K562 (cell line): ENCODE data around the gene DDX41. TPM values are rescaled to one million over a fixed set of nuclear protein-coding genes. Genes with fewer than 3 reads are reported as not detected.

Experiments used
- ATAC-seq: fragments of 200-7000 bp; cut with Tn5 transposase; 3 replicates; pipeline ENCODE4 v1.9.1; 2020; ENCODE audit warnings: moderate library complexity
- BruUV-seq: library from RNA; stranded (reverse); fragments of 400-500 nt; replicated peaks from 2 replicates; lab custom pipeline; 2021; lab: Mats Ljungman, UMichigan
- CTCF ChIA-PET: fragments of 300-600 bp; formaldehyde crosslinking; extraction: SDS; loops from one replicate; lab custom pipeline; 2021; ENCODE audit warnings: low intra/inter-chr PET ratio; lab: Yijun Ruan, JAX
- POLR2A ChIA-PET: fragments of 300-600, 350-650 bp; sonication (Branson Sonifier 250); formaldehyde crosslinking; extraction: SDS; loops from one replicate; lab custom pipeline; 2021; ENCODE audit warnings: antibody characterized with exemption, inconsistent platforms; lab: Yijun Ruan, JAX
- DNase-seq, 4 experiments: peaks; one replicate each; pipeline versions ENCODE4 v3.0.0 to v3.0.0-alpha.2; 2011 to 2018; ENCODE audit warnings: low spot score in 3 of 4, mixed read lengths in 3 of 4; ENCODE audit errors: extremely low read depth in 1 of 4
- FAIRE-seq: peaks from 2 replicates; lab custom pipeline; 2011; peaks lifted over from hg19 to GRCh38; lab: Jason Lieb, UNC
- H2AFZ ChIP-seq: 2 replicates; pipeline ENCODE4 v1.6.0; 2011; ENCODE audit warnings: low read depth, low read length, control low read depth, inconsistent platforms
- H3K27ac ChIP-seq: fragments of 200-600 bp; 3 replicates; pipeline ENCODE4 v1.8.0; 2011; ENCODE audit warnings: low read depth, mild to moderate bottlenecking, control low read depth, inconsistent platforms, low read length, moderate library complexity, mixed read lengths; ENCODE audit errors: extremely low read depth
- H3K27me3 ChIP-seq, 2 experiments: fragments of 300-600 bp in 1 of 2; 2 replicates in 1 of 2; 3 replicates in 1 of 2; pipeline versions ENCODE4 v1.6.0 to v1.8.0; 2011; ENCODE audit warnings: inconsistent platforms in 2 of 2, low read length in 2 of 2, mild to moderate bottlenecking in 1 of 2, mixed read lengths in 1 of 2, moderate library complexity in 1 of 2; ENCODE audit not compliant: control insufficient read depth in 2 of 2, insufficient read depth in 2 of 2
- H3K36me3 ChIP-seq: fragments of 300-600 bp; 3 replicates; pipeline ENCODE4 v1.8.0; 2011; ENCODE audit warnings: mild to moderate bottlenecking, low read length, inconsistent platforms; ENCODE audit not compliant: control insufficient read depth, insufficient read depth
- H3K4me1 ChIP-seq, 2 experiments: fragments of 200-600 bp in 1 of 2; replicated peaks in 1 of 2; 2 replicates in 1 of 2; 3 replicates in 1 of 2; pipeline versions ENCODE4 v1.5.1 to v1.8.0; 2011; ENCODE audit warnings: inconsistent platforms in 2 of 2, low read length in 2 of 2, mild to moderate bottlenecking in 1 of 2, mixed read lengths in 1 of 2, moderate library complexity in 1 of 2; ENCODE audit not compliant: control insufficient read depth in 2 of 2, insufficient read depth in 2 of 2
- H3K4me2 ChIP-seq: 2 replicates; pipeline ENCODE4 v1.6.1; 2011; ENCODE audit warnings: low read length, control low read depth, inconsistent platforms, mixed read lengths; ENCODE audit not compliant: insufficient read depth
- H3K4me3 ChIP-seq: fragments of 200-600 bp; sonication (generic), shearing (Covaris generic); 2 replicates; pipeline ENCODE4 v1.5.1; 2016; ENCODE audit warnings: control low read depth, inconsistent platforms
- H3K79me2 ChIP-seq: fragments of 200-600 bp; 3 replicates; pipeline ENCODE4 v1.8.0; 2011; ENCODE audit warnings: low read length, inconsistent platforms; ENCODE audit not compliant: control insufficient read depth, insufficient read depth
- H3K9ac ChIP-seq, 2 experiments: 2 replicates each; pipeline versions ENCODE4 v1.6.0 to v1.6.1; 2011; ENCODE audit warnings: low read depth in 2 of 2, low read length in 2 of 2, control low read depth in 1 of 2, inconsistent platforms in 1 of 2, mild to moderate bottlenecking in 1 of 2, mixed read lengths in 1 of 2; ENCODE audit not compliant: insufficient read depth in 1 of 2
- H3K9me1 ChIP-seq: one replicate; pipeline ENCODE4 v1.6.0; 2011; ENCODE audit warnings: inconsistent platforms, mild to moderate bottlenecking, low read length, moderate library complexity; ENCODE audit not compliant: control insufficient read depth, insufficient read depth
- H3K9me3 ChIP-seq: replicated peaks from 2 replicates; pipeline ENCODE4 v1.5.1; 2011; ENCODE audit warnings: low read depth, low read length, inconsistent platforms; ENCODE audit not compliant: control insufficient read depth, insufficient read depth
- H4K20me1 ChIP-seq: replicated peaks from 2 replicates; pipeline ENCODE4 v1.6.1; 2011; ENCODE audit warnings: low read length, inconsistent platforms, mixed read lengths; ENCODE audit not compliant: control insufficient read depth, insufficient read depth
- RBFOX2 ChIP-seq: fragments of 200-400 bp; formaldehyde crosslinking; IDR thresholded peaks from 2 replicates; pipeline ENCODE4 v1.6.1; 2017; ENCODE audit warnings: low read depth, mild to moderate bottlenecking, low read length, moderate library complexity
- THAP12 ChIP-seq: fragments of 250-450 bp; sonication (Bioruptor Pico); IDR thresholded peaks from 2 replicates; pipeline ENCODE4 v1.9.0; 2021; ENCODE audit warnings: mild to moderate bottlenecking, inconsistent platforms
- WGBS: fragments of 100-300 bp; shearing (Covaris generic); methylation state at CpG from one replicate; pipeline ENCODE4 v1.1.6; 2016; ENCODE audit warnings: low coverage, mixed read lengths; ENCODE audit not compliant: insufficient coverage; ENCODE audit errors: missing lambda C conversion rate; 5-methylcytosine and 5-hydroxymethylcytosine counted together
- in situ Hi-C: fragments of 300-500 bp; cut with MboI; formaldehyde crosslinking; loops from 4 replicates; pipeline ENCODE4 v1.15.0; 2018; ENCODE audit warnings: inconsistent platforms, mixed read lengths
- intact Hi-C: fragments of 100-400 bp; cut with micrococcal nuclease; formaldehyde crosslinking; loops from 2 replicates; pipeline ENCODE4 v1.14.2; 2022
- polyA plus RNA-seq, 8 experiments: library from polyadenylated mRNA; depleted of rRNA in 4 of 8; stranded (reverse) in 5 of 8; unstranded in 3 of 8; fragments of >200 nt; fragmentation: Nextera tagmentation in 2 of 8; fragmentation: Illumina TruSeq in 1 of 8; extraction: Ambion mirVana in 2 of 8; extraction: Trizol in 1 of 8; gene quantifications; 2 replicates each; pipeline versions ENCODE4 v1.2.1 to v1.2.3, GENCODE V29; 2011 to 2014; ENCODE audit warnings: inconsistent platforms in 1 of 8, missing spikeins in 1 of 8
- total RNA-seq, 7 experiments: library from RNA; depleted of rRNA in 6 of 7; stranded (reverse); fragments of >200 nt in 6 of 7; fragmentation: Illumina TruSeq in 2 of 7; extraction: Trizol in 2 of 7; gene quantifications; 2 replicates each; pipeline versions ENCODE4 v1.2.1 to v1.2.3, GENCODE V29; 2011 to 2021; ENCODE audit warnings: low replicate concordance in 1 of 7

Gene DDX41
- total and polyA plus RNA-seq, 9 of the 15 experiments (the other 6 are each of a cell fraction or from before 2014, with no cell fraction given): 38.2 to 284 (median 116) TPM

GRCh38 chr5:177552839-177553455 is 36.2 kb upstream of the DDX41 start:
- Histone ChIP-seq H3K36me3 (peaks cover 35% of the 10 kb centered on the region), H4K20me1 (peaks cover 17% of the 10 kb centered on the region), H3K9me1 (no peaks in the 10 kb centered on the region), H3K27me3 (no peaks in the 10 kb centered on the region), H3K4me3 (peak overlapping the region; percentile 83), H3K4me1 (peaks cover 18 to 35% of the 10 kb centered on the region in 2 experiments), H3K27ac (no peak overlapping the region), H2AFZ (no peak overlapping the region), H3K9ac (peak overlapping the region; percentile 75 to 94; a peak in 3 of 4 replicates)
- POLR2A ChIA-PET: interaction anchor here (0.6 to 1.6 kb wide), 5 partner anchors 8 to 39 kb away, joined by 3 to 6 read pairs (median 5); partner anchors contain the start of gene TMED9
- ATAC-seq (no peak), FAIRE-seq (no peak), DNase-seq (no peak)
- no TSS peak for BruUV-seq
- 80% methylated on average over 15 of the region's 16 CpGs for WGBS
- intact Hi-C loops (no loop called here), in situ Hi-C loops (no loop called here)
- CTCF ChIA-PET: no interaction called here
- TF ChIP-seq RBFOX2: peak; percentile 58; the same call in 1 of the 2 replicates
- TF ChIP-seq THAP12 (CRISPR knock-in tag): no peak
- TF ChIP-seq, all 486 proteins: peak for 1
- H3K9me3 ChIP-seq: no peaks in the 10 kb centered on the region
- H3K4me2 ChIP-seq: peak overlapping the region; percentile 76
- H3K79me2 ChIP-seq: peaks cover 43% of the 10 kb centered on the region
